Fibroblast of skin of left quadriceps (primary cell): ENCODE results near the gene CAP1.

Source experiments
- DNase-seq, 2 experiments: peaks; one replicate each; pipeline ENCODE4 v3.0.0-alpha.2; 2013; ENCODE audit warnings: low read depth in 2 of 2

The CAP1 gene

GRCh38 chr1:40095806-40096205 lies 55.3 kb downstream of the CAP1 start:
- DNase-seq, result no peak

GRCh38 chr1:40096646-40096976 lies 56.1 kb downstream of the CAP1 start:
- DNase-seq, result no peak

GRCh38 chr1:40096977-40097782 lies 56.7 kb downstream of the CAP1 start, which contains the start of gene PPT1:
Gene PPT1 (minus strand): TSS chr1:40097252. CDS start chr1:40097238, 14 bp downstream.
- DNase-seq, result peak; percentile 20 to 21

GRCh38 chr1:40102038-40102437 lies 61.5 kb downstream of the CAP1 start:
- DNase-seq, result no peak

DNA sequence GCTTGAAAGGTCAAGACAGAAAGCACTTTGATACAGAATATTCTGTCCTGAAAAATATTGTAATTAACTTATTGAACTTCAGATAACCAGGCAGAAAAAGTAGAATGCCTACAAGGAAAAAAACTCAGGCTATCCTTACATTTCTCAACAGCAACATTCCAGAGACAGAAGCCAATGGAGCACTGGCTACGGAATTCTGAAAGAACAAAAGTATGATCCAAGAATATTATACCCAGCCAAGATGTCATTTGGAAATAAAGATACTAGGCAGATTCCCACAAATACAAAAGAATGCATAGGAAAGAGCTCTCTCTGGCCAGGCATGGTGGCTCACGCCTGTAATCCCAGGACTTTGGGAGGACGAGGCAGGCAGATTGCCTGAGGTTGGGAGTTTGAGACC lies 62.4 kb downstream of the CAP1 start:
- no peak for DNase-seq

- DNase-seq, result no peak
Observed at GRCh38 chr1:40105028-40105427, 64.5 kb downstream of the CAP1 start.

GRCh38 chr1:40107290-40107959 lies 66.9 kb downstream of the CAP1 start:
- DNase-seq, result no peak

GRCh38 chr1:40110389-40110788 lies 69.9 kb downstream of the CAP1 start:
- DNase-seq, result no peak

GRCh38 chr1:40114400-40114799 lies 73.9 kb downstream of the CAP1 start:
- DNase-seq, result no peak

DNA sequence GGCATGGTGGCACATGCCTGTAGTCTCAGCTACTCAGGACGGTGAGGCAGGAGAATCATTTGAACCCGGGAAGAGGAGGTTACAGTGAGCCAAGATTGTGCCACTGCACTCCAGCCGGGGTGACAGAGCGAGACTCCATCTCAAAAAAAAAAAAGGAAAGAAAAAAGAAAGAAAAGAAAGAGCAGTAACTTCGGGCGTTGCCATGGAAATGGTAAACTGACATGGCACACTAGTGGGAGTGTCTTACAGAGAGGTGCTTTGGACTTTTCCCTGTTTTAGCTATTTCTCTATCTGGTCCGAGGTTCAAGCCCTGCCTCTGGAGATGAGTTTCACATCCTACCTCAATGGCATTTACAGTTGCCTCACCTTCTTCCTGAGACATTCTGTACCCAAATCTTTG lies 79.6 kb downstream of the CAP1 start:
- no peak for DNase-seq
